ENCODE measurements around the gene DHFR2.

DNA sequence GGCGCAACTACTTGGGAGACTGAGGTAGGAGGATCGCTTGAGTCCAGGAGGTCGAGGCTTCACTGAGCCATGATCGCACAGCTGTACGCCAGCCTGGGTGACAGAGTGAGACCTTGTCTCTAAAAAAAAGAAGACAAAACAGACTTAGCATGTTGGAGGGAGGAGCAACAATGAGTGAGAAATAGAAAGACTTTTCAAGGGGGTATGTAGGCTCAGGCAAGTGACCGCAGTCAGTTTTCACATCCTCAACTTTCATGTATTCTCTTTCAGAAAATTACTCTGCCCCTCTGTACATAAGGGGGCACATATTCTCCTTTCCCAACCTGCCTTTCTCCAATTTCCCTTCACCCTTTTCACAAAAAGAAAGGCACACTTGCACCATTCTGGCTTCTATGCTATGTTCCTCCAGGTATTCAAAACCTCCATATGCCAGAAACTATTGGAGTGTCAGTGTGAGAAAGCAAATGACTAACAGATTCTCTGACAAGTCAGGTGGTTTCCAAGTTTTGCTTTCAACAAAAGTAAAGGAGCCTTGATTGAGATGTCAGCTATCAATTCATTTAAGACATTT, 7.7 kb upstream of the DHFR2 start:
- TF ChIP-seq CTCF (IDR thresholded peaks at IDR 0.05): no peak
- no peak for TF ChIP-seq EP300 (IDR thresholded peaks at IDR 0.05)
